Measurements from ENCODE around the gene STT3B. TPM values are rescaled to one million over a fixed set of nuclear protein-coding genes. Genes with fewer than 3 reads are reported as not detected.
A peak's percentile ranks its signal among the peaks of the same experiment; 100 is the strongest.

STT3B gene
- polyA plus RNA-seq (2013, experiment 1 of 2) = 104 TPM
- polyA plus RNA-seq (2013, experiment 2 of 2) = 107 TPM

DNA sequence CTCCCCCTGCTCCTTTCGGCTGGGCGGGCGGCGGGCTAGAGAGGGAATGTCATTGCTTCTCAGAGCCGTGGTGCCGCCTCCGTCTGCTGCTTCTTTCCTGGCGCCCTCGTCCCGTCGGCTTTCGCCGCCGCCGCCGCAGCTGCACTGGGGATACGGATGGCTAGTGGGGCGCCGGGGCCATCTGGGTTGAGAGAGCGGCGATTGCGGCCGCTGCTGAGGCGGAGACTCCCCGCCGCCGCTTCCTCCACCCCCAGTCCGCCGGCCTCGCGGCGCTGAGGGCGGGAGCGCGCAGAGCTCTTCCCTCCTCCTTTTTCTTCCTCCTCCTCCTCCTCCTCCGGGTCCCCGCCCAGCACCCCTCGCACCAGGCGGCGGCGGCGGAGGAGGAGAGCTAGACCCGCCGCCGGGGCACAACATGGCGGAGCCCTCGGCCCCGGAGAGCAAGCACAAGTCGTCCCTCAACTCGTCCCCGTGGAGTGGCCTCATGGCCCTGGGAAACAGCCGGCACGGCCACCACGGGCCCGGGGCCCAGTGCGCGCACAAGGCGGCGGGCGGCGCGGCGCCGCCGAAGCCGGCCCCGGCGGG lies at the start of gene STT3B:
STT3B (plus strand) TSS at position 339 of the 582 bp plus-strand sequence; CDS start at position 413, 74 bp downstream.
- DNase-seq = peak; percentile 89
- H4K91ac ChIP-seq (ENCODE audit: low read length) = peak within 1 kb of the TSS; percentile 98
- peak within 1 kb of the TSS; percentile 95 for H3K9ac ChIP-seq (ENCODE audit: low read length)
- H3K4ac ChIP-seq (ENCODE audit: low read depth in 1 of 2, low read length in 2 of 2) = peak within 1 kb of the TSS; percentile 94 to 99
- H3K79me1 ChIP-seq (replicated peaks; ENCODE audit: low read length, poor library complexity, severe bottlenecking) = no peaks in the 10 kb centered on the region
- peak within 1 kb of the TSS; percentile 99 for H2BK5ac ChIP-seq (ENCODE audit: low read depth, low read length, poor library complexity, severe bottlenecking)
- H3K14ac ChIP-seq (ENCODE audit: low read length in 2 of 2) = peak within 1 kb of the TSS; percentile 38 to 100
- peak within 1 kb of the TSS in 1 of 2 experiments; percentile 99 for H3K23ac ChIP-seq (ENCODE audit: low read length in 2 of 2)
- H2BK120ac ChIP-seq (ENCODE audit: low read depth, low read length) = peak within 1 kb of the TSS; percentile 94
- peak within 1 kb of the TSS; percentile 99 to 100 for H3K18ac ChIP-seq (ENCODE audit: low read depth in 1 of 2, low read length in 2 of 2)
- H3K27me3 ChIP-seq (ENCODE audit: control insufficient read depth in 1 of 2, insufficient read depth in 1 of 2, low read length in 2 of 2) = peaks cover 0 to 11% of the 10 kb centered on the region in 2 experiments
- peak within 1 kb of the TSS; percentile 100 for H3K27ac ChIP-seq (ENCODE audit: low read length, poor library complexity, severe bottlenecking)
- peaks cover 1% of the 10 kb centered on the region for H3K4me1 ChIP-seq (ENCODE audit: control insufficient read depth, insufficient read depth, low read depth, low read length)
- H4K8ac ChIP-seq (ENCODE audit: low read length) = peak within 1 kb of the TSS; percentile 99
- peak within 1 kb of the TSS; percentile 98 for H2BK15ac ChIP-seq (ENCODE audit: low read depth, poor library complexity, severe bottlenecking)
- H3K4me2 ChIP-seq (ENCODE audit: low read length, poor library complexity, severe bottlenecking) = peak within 1 kb of the TSS; percentile 89
- WGBS = under 1% methylated on average over 45 of the region's 68 CpGs
- no peaks in the 10 kb centered on the region for H3K9me3 ChIP-seq (ENCODE audit: control insufficient read depth, low read length)
- H2AFZ ChIP-seq (ENCODE audit: low read depth, low read length) = peak within 1 kb of the TSS; percentile 93
- peak within 1 kb of the TSS; percentile 87 to 99 for H2BK12ac ChIP-seq (ENCODE audit: low read length in 2 of 2)
- peak within 1 kb of the TSS; percentile 93 to 97 for H3K4me3 ChIP-seq (ENCODE audit: insufficient read depth in 1 of 2, low read depth in 1 of 2, low read length in 2 of 2)
- H3K36me3 ChIP-seq (ENCODE audit: control insufficient read depth in 1 of 2, insufficient read depth in 2 of 2, low read depth in 1 of 2, low read length in 2 of 2) = peaks cover 0 to 5% of the 10 kb centered on the region in 2 experiments
- no peak within 1 kb of the TSS for H2AK5ac ChIP-seq (ENCODE audit: low read length, severe bottlenecking)

DNA sequence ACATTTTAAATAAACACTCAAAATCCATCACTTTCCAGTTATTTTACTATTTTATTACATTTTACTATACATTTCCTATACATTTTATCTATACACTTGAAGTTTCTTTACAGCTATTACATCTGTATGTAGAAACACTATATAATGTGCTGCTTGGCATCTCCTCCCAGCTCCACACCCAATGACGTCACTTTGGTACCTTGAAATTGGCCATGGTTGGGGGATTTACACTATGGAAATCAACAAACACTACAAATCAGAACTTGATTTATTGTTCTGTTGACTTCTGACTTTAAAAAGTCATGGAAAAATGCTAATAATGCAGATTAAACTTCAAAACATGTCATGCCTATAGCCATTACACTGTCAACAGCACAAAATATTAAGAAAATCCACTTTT lies 48.9 kb upstream of the STT3B start:
- Histone ChIP-seq H3K23ac (ENCODE audit: low read length in 2 of 2) (no peak overlapping the region), H2BK15ac (ENCODE audit: low read depth, poor library complexity, severe bottlenecking) (no peak overlapping the region)
- no CpG with 5 or more reads among the region's 1 CpG for WGBS

DNA sequence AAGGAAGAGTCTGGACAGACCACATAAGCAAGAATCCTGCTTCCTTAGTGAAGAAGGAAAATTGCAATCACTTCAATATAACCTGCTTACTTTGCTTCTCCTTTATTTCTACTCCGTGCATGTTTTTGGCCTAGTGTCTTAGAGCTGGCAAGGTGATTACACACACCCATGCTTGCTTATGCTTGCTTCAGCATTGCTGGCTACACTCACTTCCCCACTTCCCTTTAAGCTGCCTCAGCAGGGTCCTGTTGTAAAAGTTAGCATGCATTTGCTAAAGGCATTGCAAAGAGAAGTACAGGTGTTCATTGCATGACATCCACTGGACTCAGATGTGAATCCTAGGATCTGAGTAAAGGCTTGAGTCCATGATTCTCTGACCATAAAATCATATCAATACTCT lies 47.5 kb upstream of the STT3B start:
- Histone ChIP-seq H2BK120ac (ENCODE audit: low read depth, low read length) (no peak overlapping the region), H3K27me3 (ENCODE audit: control insufficient read depth in 1 of 2, insufficient read depth in 1 of 2, low read length in 2 of 2) (no peaks in the 10 kb centered on the region), H2BK5ac (ENCODE audit: low read depth, low read length, poor library complexity, severe bottlenecking) (no peak overlapping the region), H3K79me1 (replicated peaks; ENCODE audit: low read length, poor library complexity, severe bottlenecking) (no peaks in the 10 kb centered on the region), H2BK15ac (ENCODE audit: low read depth, poor library complexity, severe bottlenecking) (no peak overlapping the region), H4K8ac (ENCODE audit: low read length) (no peak overlapping the region), H3K14ac (ENCODE audit: low read length in 2 of 2) (no peak overlapping the region), H3K23ac (ENCODE audit: low read length in 2 of 2) (no peak overlapping the region), H3K4ac (ENCODE audit: low read depth in 1 of 2, low read length in 2 of 2) (no peak overlapping the region), H3K9me3 (ENCODE audit: control insufficient read depth, low read length) (no peaks in the 10 kb centered on the region), H3K4me1 (ENCODE audit: control insufficient read depth, insufficient read depth, low read depth, low read length) (no peaks in the 10 kb centered on the region), H4K91ac (ENCODE audit: low read length) (no peak overlapping the region), H2AFZ (ENCODE audit: low read depth, low read length) (no peak overlapping the region), H3K36me3 (ENCODE audit: control insufficient read depth in 1 of 2, insufficient read depth in 2 of 2, low read depth in 1 of 2, low read length in 2 of 2) (no peaks in the 10 kb centered on the region), H3K4me2 (ENCODE audit: low read length, poor library complexity, severe bottlenecking) (no peak overlapping the region), H3K4me3 (ENCODE audit: insufficient read depth in 1 of 2, low read depth in 1 of 2, low read length in 2 of 2) (no peak overlapping the region), H3K27ac (ENCODE audit: low read length, poor library complexity, severe bottlenecking) (no peak overlapping the region), H3K9ac (ENCODE audit: low read length) (no peak overlapping the region), H2AK5ac (ENCODE audit: low read length, severe bottlenecking) (no peak overlapping the region), H2BK12ac (ENCODE audit: low read length in 2 of 2) (no peak overlapping the region), H3K18ac (ENCODE audit: low read depth in 1 of 2, low read length in 2 of 2) (no peak overlapping the region)
- DNase-seq = no peak
- 83% methylated on average over 1 of the region's 1 CpG for WGBS

More for the DNA sequence above, 48.9 kb upstream of the STT3B start:
- Histone ChIP-seq H4K91ac (ENCODE audit: low read length) (no peak overlapping the region), H3K9me3 (ENCODE audit: control insufficient read depth, low read length) (no peaks in the 10 kb centered on the region), H3K14ac (ENCODE audit: low read length in 2 of 2) (no peak overlapping the region), H3K27ac (ENCODE audit: low read length, poor library complexity, severe bottlenecking) (no peak overlapping the region), H3K27me3 (ENCODE audit: control insufficient read depth in 1 of 2, insufficient read depth in 1 of 2, low read length in 2 of 2) (no peaks in the 10 kb centered on the region), H3K4me3 (ENCODE audit: insufficient read depth in 1 of 2, low read depth in 1 of 2, low read length in 2 of 2) (no peak overlapping the region), H3K9ac (ENCODE audit: low read length) (no peak overlapping the region), H2BK120ac (ENCODE audit: low read depth, low read length) (no peak overlapping the region), H2BK12ac (ENCODE audit: low read length in 2 of 2) (no peak overlapping the region), H3K4me2 (ENCODE audit: low read length, poor library complexity, severe bottlenecking) (no peak overlapping the region), H2BK5ac (ENCODE audit: low read depth, low read length, poor library complexity, severe bottlenecking) (no peak overlapping the region), H2AK5ac (ENCODE audit: low read length, severe bottlenecking) (no peak overlapping the region), H2AFZ (ENCODE audit: low read depth, low read length) (no peak overlapping the region), H3K4ac (ENCODE audit: low read depth in 1 of 2, low read length in 2 of 2) (no peak overlapping the region), H3K18ac (ENCODE audit: low read depth in 1 of 2, low read length in 2 of 2) (no peak overlapping the region), H3K4me1 (ENCODE audit: control insufficient read depth, insufficient read depth, low read depth, low read length) (no peaks in the 10 kb centered on the region), H4K8ac (ENCODE audit: low read length) (no peak overlapping the region), H3K36me3 (ENCODE audit: control insufficient read depth in 1 of 2, insufficient read depth in 2 of 2, low read depth in 1 of 2, low read length in 2 of 2) (no peaks in the 10 kb centered on the region), H3K79me1 (replicated peaks; ENCODE audit: low read length, poor library complexity, severe bottlenecking) (no peaks in the 10 kb centered on the region)
- DNase-seq = no peak

DNA sequence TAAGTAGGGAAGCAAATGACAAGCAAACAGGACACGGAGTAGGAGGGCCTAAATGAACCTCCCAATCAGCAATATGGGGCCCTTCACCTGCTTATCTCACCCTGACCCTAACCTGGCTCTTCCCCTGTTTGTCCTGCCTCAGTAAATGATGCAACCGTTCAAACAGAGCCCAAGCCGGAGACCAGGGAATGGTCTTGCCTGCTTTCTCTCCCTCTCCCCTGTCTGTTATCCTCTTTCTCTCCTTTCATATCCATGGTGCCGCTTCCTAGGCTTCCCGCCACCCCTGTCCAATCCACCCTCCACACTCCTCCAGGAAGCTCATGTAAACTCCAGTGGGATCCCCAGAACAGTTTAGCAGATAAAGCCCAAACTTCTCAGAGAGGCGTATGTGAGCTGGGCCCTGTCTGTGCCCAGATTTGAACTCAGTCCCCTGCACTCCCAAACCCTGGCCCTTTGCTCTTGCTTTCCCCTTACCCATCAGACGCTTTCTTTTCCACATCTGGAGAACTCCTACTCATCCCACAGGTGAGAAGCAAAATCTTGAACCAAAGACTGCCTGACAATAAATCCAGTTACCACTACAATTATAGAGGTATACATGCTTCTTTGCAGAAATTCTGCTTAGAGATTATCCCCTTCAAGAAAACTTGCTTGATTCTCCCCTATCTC lies 45.7 kb upstream of the STT3B start:
- Histone ChIP-seq H4K91ac (ENCODE audit: low read length) (no peak overlapping the region), H4K8ac (ENCODE audit: low read length) (no peak overlapping the region), H3K79me1 (replicated peaks; ENCODE audit: low read length, poor library complexity, severe bottlenecking) (no peaks in the 10 kb centered on the region), H3K9ac (ENCODE audit: low read length) (no peak overlapping the region), H2AK5ac (ENCODE audit: low read length, severe bottlenecking) (no peak overlapping the region), H3K14ac (ENCODE audit: low read length in 2 of 2) (no peak overlapping the region), H3K4me1 (ENCODE audit: control insufficient read depth, insufficient read depth, low read depth, low read length) (no peaks in the 10 kb centered on the region), H3K9me3 (ENCODE audit: control insufficient read depth, low read length) (no peaks in the 10 kb centered on the region), H2AFZ (ENCODE audit: low read depth, low read length) (no peak overlapping the region), H2BK12ac (ENCODE audit: low read length in 2 of 2) (no peak overlapping the region), H2BK5ac (ENCODE audit: low read depth, low read length, poor library complexity, severe bottlenecking) (no peak overlapping the region), H3K18ac (ENCODE audit: low read depth in 1 of 2, low read length in 2 of 2) (no peak overlapping the region), H3K4ac (ENCODE audit: low read depth in 1 of 2, low read length in 2 of 2) (no peak overlapping the region), H3K36me3 (ENCODE audit: control insufficient read depth in 1 of 2, insufficient read depth in 2 of 2, low read depth in 1 of 2, low read length in 2 of 2) (no peaks in the 10 kb centered on the region), H3K4me3 (ENCODE audit: insufficient read depth in 1 of 2, low read depth in 1 of 2, low read length in 2 of 2) (no peak overlapping the region), H3K4me2 (ENCODE audit: low read length, poor library complexity, severe bottlenecking) (no peak overlapping the region), H2BK15ac (ENCODE audit: low read depth, poor library complexity, severe bottlenecking) (no peak overlapping the region), H3K27ac (ENCODE audit: low read length, poor library complexity, severe bottlenecking) (no peak overlapping the region), H3K27me3 (ENCODE audit: control insufficient read depth in 1 of 2, insufficient read depth in 1 of 2, low read length in 2 of 2) (no peaks in the 10 kb centered on the region), H2BK120ac (ENCODE audit: low read depth, low read length) (no peak overlapping the region), H3K23ac (ENCODE audit: low read length in 2 of 2) (no peak overlapping the region)
- no peak for DNase-seq
- WGBS = 87% methylated on average over 7 of the region's 7 CpGs

All from mesenchymal stem cell (in vitro differentiated cells and primary cell).